HG03442 (cell line): ENCODE data around the gene EFNA3.

Experiments used
- ATAC-seq: cut with Tn5 transposase; IDR thresholded peaks from one replicate; pipeline ENCODE4 v1.9.1; 2021; ENCODE audit warnings: mild to moderate bottlenecking, moderate library complexity; ENCODE audit not compliant: unreplicated experiment

The EFNA3 gene

GRCh38 chr1:155066777-155067176, 11.9 kb upstream of the EFNA3 start:
- ATAC-seq = no peak

- ATAC-seq = no peak
Observed at GRCh38 chr1:155068599-155068998, 10.0 kb upstream of the EFNA3 start.

- ATAC-seq = no peak
Observed at GRCh38 chr1:155069551-155070157, 9.0 kb upstream of the EFNA3 start.

- ATAC-seq = no peak
Observed at GRCh38 chr1:155070158-155070621, 8.4 kb upstream of the EFNA3 start.

GRCh38 chr1:155070721-155071569, 7.7 kb upstream of the EFNA3 start:
- ATAC-seq = no peak

GRCh38 chr1:155071701-155072100, 6.9 kb upstream of the EFNA3 start:
- ATAC-seq = no peak

GRCh38 chr1:155072531-155073289, 5.9 kb upstream of the EFNA3 start:
- ATAC-seq = no peak

- ATAC-seq = no peak
Observed at GRCh38 chr1:155073377-155074242, 5.0 kb upstream of the EFNA3 start.

- ATAC-seq = no peak
Observed at GRCh38 chr1:155075535-155075934, 3.1 kb upstream of the EFNA3 start.

- ATAC-seq = no peak
Observed at GRCh38 chr1:155076371-155076770, 2.3 kb upstream of the EFNA3 start.

GRCh38 chr1:155077346-155077745, 1.3 kb upstream of the EFNA3 start:
- ATAC-seq = no peak

GRCh38 chr1:155077758-155078445, 735 bp upstream of the EFNA3 start:
- no peak for ATAC-seq

- no peak for ATAC-seq
Observed at GRCh38 chr1:155079210-155079486, 511 bp downstream of the EFNA3 start.

- no peak for ATAC-seq
Observed at GRCh38 chr1:155079487-155080311, 1.1 kb downstream of the EFNA3 start.

GRCh38 chr1:155080312-155081228, 1.9 kb downstream of the EFNA3 start:
- ATAC-seq = no peak

GRCh38 chr1:155081472-155082300, 3.0 kb downstream of the EFNA3 start:
- ATAC-seq = no peak

GRCh38 chr1:155082301-155083051, 3.8 kb downstream of the EFNA3 start:
- ATAC-seq = no peak
